GM21367 (cell line): ENCODE measurements around the gene ULK1.
"Not testable (repeated sequence)": the region's sequence is repeated elsewhere in the genome, so short reads cannot be mapped to it uniquely, and the experiment has no call there.

Source experiments
- ATAC-seq: cut with Tn5 transposase; IDR thresholded peaks from one replicate; pipeline ENCODE4 v1.9.1; 2021; ENCODE audit not compliant: unreplicated experiment

Gene ULK1

DNA sequence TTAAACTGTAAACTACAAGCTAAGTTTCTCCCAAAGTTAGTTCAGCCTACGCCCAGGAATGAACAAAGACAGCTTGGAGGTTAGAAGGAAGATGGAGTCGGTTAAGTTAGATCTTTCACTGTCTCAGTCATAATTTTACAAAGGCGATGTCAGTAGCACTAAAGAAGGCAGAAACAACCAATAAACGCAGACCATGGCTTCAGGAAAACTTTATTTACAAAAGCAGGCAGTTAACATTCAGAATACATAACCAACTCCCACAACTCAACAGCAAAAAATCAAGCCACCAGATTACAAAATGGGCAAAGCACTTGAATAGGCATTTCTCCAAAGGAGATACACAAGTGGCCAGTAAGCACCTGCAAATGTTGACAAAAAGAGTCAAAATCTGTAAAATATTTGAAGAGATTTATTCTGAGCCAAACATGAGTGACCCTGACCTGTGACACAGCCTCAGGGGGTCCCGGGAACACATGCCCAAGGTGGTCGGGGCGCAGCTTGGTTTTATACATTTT is 8.8 kb upstream of the ULK1 start:
- ATAC-seq: no peak

DNA sequence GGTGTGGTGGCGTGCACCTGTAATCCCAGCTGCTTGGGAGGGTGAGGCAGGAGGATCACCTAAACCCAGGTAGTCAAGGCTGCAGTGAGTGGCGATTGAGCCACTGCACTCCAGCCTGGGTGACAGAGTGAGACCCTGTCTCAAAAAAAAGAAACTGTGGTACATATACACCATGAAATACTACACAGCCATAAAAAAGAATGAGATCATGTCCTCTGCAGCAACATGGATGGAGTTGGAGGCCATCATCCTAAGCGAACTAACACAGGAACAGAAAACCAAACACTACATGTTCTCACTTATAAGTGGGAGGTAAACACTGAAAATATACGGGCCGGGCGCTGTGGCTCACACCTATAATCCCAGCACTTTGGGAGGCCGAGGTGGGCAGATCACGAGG is 2.7 kb upstream of the ULK1 start:
- not testable (repeated sequence) for ATAC-seq

DNA sequence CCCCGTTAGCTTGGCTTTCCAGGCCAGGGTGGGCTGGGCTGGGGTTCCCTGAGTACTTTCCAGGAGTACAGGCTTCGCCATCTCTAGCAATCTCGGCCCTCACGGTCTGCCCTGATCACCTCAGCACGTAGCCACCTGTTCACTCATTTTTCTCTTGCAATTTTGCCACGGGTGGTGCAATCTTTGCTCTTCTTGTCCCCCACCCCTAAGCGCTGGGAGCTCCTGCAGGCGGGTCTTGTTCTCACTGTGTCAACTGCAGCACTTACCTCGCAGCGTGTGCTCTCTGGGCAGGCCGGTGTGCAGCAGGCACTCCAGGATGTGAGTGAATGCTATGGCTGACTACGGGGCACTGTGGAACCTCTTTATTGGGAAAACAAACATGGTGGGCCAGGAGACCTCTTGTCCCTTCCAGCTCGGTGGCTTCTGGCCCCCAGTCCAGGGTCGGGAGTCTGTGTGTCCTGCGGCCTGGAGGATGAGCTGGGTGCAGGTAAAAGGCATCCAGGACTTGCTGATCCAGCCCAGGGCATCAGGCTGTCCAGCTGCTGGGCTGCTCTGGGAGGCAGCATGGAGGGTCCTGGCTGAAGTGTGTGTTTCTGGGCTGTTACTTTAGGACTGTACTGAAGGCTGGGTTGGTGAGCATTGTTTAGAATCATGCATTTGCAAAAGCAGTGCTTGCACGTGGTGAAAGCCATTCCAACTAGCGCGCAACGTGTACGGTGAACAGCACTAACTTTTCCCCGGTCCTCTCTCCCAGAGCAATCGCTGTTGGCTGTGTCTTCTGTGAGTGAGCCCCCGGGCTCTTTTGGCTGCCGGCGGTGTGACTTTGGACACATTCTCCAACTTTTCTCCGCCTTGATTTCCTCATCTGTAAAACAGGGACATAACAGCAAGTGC is 1.5 kb upstream of the ULK1 start:
- no peak for ATAC-seq

GRCh38 chr12:131893605-131894312 is 663 bp upstream of the ULK1 start:
- no peak for ATAC-seq

DNA sequence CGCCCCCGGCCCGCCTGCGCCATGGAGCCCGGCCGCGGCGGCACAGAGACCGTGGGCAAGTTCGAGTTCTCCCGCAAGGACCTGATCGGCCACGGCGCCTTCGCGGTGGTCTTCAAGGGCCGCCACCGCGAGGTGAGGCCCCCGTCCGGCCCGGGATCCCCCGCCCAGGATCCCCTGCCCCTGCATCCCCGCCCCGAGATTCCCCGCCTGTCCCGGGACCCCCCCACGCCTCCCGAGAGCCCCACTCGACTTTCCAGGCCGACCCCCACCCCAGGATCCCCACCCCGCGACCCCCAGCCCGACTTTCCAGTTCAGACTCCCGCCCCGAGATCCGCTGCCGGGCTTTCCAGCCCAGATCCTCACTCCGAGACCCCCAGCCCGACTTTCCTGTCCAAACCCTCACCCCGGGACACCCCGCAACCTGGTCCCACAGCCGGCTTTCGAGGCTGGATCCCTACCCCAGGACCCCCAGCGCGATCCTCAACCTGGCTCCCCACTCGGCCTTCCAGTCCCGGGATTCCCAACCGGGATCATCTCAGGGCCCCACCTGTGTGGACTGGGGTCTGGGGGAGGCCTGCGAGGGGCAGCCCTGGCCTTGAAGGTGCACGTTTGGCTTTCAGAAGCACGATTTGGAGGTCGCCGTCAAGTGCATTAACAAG is 688 bp downstream of the ULK1 start:
- no peak for ATAC-seq

- peak; percentile 8 for ATAC-seq
Observed at GRCh38 chr12:131895640-131896079, 1.2 kb downstream of the ULK1 start.

GRCh38 chr12:131896080-131896810 is 1.8 kb downstream of the ULK1 start:
- peak; percentile 59 for ATAC-seq

DNA sequence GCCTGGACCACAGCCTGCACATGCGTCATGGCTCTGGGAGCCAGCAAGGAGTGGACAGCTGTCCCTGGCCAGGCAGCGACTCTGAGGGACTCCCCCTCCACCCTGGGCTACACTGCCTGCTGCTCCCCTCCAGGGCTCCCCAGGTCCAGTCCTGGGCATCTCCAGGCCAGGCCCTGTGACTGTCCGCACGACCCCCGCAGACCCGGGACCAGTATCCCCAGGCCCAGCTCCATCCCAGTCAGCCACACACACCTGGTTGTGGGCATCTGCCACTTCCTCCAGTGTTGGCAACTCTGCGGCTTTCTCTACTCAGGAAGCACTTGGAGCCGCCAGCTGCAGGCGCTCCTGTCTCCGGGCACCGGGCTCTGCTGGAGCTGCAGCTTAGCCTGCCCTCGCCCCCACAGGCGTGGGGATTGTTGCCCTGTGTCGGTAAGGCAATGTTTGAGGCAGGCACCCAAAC is 2.4 kb downstream of the ULK1 start:
- ATAC-seq: no peak

GRCh38 chr12:131897276-131897675 is 2.9 kb downstream of the ULK1 start:
- no peak for ATAC-seq

DNA sequence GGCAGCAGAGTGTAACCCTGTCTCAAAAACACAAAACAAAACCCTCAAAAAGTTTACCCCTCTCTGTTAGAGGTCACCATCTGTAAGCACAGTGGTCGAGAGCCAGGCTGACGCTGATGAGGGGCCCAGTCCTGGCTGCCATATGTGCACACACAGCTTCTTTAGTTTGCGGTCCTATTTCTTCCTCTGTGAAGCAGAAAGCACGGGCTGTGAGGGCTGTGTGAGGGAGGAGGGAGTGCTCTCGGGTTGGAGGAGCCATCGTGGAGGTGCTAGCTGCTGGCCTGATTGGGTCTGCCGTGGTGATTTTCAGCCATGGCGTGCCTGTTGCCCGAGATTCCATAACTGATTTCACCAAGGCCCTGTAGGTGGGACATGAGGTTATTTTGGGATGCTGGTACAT is 3.5 kb downstream of the ULK1 start:
- no peak for ATAC-seq

DNA sequence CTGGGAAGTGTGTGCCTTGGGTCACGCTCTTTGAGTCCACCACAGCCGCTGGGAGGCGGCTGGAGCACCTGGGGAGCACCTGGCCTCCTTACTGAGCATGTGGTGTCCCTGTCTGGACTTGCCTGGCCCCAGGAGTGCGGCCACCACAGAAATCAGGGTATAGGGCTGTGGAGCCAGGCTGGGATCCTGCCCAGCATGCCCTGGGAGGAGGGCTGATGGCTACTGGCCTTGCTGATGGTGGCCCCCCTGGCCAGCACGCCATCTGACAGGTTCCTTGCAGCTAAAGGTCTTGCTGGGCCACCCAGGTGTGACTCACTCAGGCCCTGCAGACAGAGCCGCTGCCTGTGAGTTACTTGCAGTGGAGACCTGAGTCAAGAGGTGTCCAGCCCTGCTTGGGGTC is 6.0 kb downstream of the ULK1 start:
- ATAC-seq: no peak

- no peak for ATAC-seq
Observed at GRCh38 chr12:131901431-131902331, 7.3 kb downstream of the ULK1 start.

DNA sequence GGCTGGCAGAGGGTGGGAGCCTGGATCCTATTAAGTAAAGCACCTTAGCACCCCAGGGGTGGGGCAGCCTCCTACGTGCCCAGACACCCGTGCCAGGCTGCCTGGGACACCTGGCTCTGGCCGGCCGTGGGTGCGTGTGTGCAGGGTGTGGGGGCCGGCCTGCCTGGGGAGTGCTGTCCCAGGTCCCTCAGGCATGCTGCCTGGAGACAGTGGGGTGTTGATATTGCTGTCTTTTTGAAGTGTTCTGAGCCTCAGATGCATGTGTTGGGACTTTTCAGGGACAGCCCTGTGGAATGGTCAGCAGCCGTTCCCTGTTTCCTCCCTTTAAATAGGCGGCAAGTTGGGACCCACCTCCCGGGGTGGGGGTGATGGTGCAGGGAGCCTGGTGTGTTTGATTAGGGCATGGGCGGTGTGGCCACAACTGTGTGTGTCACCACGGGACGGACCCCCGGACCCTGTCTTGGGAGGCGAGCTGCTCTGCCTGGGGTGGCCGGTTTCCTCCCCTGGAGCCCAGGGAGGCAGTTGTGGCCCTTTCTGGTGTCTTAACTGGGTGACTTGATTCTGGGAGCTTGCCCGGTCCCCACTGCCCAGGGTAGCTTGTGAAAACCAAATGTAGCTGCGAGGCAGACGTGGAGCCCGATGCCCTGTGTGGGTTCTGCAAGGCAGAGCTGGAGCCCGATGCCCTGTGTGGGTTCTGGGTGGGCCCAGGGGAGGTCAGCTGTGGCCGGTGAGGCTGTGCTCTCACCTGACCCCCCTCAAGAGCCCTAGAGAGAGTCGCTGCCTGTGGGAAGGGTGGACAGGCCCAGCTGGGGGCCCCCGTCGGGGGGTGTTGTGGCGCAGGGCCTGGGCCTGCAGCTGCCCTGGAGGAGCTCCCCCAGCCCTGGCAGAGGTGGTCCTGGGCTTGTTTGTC is 8.2 kb downstream of the ULK1 start:
- ATAC-seq: no peak

GRCh38 chr12:131903270-131904255 is 9.1 kb downstream of the ULK1 start:
- ATAC-seq: no peak

GRCh38 chr12:131904346-131904745 is 9.9 kb downstream of the ULK1 start:
- ATAC-seq: no peak

DNA sequence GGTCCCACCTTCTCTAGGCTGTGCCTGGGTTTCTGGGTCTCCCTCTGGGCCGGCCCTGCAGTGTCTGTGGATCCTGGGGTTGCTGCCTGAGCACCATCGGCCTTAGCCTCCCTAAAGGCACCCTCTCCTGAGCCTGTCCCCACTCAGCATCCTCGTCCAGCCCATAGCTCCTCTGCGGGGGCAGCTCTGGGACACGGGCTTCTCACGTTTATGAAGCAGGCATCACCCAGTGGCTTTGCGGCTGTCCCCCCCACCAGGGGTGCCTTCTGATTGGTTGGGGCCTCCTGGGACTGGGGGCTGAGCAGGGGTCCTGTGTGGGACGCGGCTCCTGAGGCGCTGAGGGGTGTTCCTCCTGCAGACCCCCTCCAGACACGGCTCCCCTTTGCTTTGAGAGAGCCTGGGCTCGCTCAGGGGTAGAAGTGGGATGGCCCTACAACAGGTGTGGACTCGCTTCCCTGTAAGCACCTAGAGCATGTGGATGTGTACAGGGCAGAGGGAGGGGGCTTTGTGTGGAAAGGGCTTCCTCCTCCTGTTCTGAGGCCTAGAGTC is 10.7 kb downstream of the ULK1 start:
- no peak for ATAC-seq

DNA sequence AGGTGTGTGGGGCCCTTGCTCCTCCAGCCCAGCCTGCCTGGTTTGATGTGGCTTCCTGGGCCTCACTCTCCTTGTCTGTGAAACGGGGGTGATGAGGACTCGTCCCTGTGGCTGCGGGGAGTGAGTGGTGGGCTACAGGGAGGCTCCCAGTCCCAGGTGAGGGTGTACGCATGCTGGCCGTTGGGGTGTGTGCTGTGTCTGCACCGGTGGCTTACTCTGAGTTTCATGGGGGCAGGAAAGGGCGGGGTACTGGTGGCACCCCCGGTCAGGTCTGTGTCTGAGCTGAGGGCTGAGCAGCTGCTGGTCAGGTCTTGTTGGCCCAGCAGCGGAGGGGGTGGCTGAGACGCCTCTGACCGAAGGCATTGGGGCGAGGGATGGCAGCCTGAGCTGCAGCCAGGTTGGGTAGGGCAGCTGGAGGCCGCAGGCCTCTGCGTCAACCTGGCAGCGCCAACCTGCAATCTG is 11.2 kb downstream of the ULK1 start:
- ATAC-seq: no peak
